ENCODE results near the gene PRKAG2.

Gene PRKAG2

DNA sequence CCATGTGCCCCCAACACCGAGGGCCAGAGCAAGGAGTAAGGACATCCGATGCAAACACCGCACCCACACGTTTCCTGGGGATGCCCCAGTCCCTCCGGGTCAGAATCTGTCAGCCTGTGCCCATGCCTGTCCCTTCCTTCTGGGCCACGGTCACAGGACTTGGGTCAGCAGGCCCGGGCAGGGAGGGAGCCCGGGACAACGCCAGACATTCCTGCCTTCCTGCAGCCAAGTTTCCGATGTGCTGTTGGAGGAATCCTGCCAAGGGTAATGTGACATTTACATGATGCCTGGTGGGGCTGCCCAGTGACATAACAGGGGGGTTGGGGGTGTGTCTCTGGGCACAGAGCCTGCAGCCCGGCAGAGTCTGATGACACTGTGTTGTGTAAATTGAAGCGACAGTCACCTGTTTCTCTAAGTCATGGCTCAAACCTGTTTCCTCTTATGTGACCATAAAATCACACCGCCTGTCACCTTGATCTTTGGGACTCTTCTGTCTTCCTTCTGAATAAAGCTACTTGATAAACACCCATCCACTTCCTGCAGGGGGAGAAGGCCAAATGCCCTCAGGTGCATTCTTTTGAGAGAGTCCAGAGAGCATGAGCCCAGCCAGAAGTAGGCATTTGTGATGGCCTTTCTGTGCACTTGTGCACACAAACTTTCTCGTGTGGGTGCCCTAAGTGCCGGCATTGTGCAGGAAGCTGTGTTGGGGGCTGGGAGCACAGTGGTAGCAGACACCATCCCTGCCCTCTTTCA lies 181.9 kb downstream of the PRKAG2 start:
- DNase-seq (ENCODE audit: low spot score) = no peak

DNA sequence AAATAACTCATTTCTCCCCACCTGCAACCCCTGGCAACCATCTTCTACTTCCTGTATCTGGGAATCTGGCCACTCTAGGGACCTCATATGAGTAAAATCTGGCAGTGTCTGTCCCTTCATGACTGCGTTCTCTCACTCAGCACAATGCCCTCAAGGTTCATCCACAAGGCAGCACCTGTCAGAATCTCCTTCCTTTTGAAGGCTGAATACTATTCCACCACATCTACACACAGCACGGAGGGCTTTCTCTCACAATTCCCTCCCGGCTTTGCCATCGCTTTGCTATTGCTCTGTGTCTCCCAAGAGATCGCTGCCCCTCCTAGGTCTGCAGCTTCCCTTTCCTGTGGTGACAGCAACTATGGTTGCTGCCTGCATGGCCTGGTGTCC lies 182.5 kb downstream of the PRKAG2 start:
- no peak for DNase-seq (ENCODE audit: low spot score)

DNA sequence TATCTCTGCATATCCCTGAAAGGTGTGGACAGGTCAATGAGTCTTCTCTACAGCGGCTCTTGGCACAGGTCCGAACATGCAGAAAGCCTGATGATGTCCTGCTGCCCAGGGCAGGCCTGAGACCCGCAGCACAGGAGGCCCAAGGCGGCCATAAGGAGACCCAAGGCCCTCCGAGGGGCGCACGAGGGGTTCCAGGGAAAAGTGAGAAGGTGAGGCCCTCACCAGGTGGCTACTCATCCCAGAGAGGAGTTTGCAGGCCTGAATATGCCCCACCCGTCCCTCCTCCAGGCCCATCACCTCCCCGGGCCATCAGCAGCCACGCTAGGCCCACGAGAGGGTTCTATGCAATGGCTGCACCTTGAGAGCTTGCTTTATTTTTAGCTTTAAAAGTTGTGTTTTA lies 183.8 kb downstream of the PRKAG2 start:
- DNase-seq (ENCODE audit: low spot score) = no peak

DNA sequence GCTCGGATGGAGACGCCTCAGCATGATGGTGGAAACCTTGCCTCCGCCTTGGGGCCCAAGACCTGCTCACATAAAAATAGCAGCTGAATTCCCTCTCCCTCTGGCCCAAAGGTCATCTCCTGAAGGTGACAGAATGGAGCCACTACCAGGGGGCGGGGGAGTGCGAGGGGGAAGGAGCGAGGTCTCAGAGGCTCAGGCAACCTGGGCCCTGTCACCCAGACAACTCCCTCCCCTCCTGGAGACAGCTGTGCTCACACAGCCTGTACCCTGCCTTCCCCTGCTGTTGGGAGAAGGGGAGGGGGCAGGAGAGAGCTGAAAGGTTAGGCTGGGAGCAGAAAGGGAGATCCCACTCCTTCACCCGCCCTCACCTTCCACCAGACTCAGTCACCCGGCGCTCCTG lies 184.2 kb downstream of the PRKAG2 start:
- no peak for DNase-seq (ENCODE audit: low spot score)

DNA sequence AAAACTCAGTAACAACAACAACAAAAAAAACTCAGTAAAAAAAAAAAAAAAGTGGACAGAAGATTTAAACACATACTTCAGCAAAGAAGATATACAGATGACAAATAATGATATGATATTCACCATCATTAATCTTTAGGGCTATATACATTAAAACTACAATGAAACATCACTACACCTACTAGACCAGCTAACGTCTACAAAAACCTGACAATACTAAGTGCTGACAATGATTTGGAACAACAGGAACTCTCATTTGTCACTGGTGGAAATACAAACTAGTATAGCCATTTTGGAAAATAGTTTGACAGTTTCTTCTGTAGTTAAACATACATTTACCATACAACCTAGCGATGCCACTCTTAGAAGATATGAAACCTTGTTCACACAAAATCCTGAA lies 185.5 kb downstream of the PRKAG2 start:
- no peak for DNase-seq (ENCODE audit: low spot score)

DNA sequence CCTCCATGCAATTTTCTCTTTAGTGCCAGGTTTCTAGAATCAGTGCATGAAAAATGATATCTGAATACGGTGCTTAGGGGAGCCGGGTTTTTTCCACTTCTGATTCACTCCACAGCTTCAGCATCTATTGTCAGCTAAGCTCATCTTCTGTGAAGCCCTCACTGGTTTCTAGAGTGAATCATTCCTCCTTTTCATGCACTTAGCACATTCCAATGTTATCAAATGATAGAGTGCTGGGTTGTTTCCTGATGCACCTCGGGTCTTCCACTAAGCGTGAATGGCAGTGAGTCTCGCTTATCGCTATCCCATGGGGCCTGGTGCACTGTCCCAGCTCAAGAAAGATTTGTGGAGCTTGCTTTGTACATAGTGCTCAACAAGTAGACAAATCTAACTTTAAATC lies 186.3 kb downstream of the PRKAG2 start:
- no peak for DNase-seq (ENCODE audit: low spot score)

DNA sequence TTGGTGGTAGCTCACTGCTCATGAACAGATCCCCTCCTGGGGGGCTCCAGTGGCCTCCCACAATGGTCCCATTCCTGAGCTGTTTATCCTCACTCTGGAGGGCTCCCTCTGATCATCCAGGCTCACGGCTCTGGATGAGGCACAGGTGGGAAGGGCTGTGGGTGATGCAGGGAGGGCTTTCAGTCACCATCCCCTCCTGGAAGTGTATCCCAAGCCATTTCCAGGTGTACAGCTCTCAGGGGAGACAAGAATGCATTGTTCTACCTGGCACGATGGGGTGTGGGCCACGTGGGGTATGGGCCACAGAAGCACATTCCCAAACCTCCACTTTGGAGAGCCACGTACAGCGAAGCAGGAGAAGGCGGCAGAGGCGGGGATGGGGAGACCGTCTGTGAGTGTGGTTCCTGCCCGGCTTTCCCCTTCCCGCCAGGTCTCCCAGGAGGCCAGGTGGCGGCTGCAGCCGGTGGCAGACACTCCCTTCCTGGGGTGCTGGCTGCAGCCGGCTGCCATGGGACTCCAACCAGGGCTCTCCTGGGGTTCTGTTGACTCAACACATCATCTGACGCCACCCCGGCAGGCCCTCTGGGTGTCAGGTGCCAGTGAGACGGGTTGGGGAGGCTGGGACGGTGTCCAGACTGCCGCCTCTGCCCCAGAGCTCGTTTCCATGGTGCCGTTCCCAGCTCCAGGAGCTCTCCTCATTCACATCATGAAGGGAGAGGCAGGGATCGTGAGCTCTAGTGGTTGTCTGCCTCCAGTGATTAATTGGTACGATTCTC lies 187.5 kb downstream of the PRKAG2 start:
- no peak for DNase-seq (ENCODE audit: low spot score)

DNA sequence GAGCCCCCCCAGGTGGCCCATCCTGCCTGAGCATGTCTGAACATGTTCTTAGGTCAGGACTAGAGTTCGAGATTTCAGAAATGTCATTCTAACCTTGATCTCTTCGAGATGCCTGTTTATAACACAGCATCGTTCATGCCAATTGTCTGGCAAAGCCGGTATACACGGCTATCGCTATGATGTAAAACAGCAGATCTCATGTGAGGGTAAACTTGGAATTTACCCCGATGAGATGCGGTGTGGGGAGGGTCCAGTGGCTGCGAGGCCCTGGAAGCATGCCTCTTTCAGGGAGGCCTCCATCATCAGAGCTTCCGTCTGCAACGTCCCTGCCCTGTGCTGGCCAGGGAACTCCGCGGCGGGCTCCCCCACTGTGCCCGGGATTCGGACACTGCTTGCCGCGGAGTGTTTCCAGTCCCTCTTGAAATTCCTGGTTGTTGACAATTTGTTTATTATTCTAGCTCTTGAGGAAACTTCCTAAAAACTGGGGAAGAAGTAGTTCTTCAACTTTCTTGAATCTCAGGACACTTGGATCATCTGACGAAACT lies 188.6 kb downstream of the PRKAG2 start:
- DNase-seq (ENCODE audit: low spot score) = no peak

DNA sequence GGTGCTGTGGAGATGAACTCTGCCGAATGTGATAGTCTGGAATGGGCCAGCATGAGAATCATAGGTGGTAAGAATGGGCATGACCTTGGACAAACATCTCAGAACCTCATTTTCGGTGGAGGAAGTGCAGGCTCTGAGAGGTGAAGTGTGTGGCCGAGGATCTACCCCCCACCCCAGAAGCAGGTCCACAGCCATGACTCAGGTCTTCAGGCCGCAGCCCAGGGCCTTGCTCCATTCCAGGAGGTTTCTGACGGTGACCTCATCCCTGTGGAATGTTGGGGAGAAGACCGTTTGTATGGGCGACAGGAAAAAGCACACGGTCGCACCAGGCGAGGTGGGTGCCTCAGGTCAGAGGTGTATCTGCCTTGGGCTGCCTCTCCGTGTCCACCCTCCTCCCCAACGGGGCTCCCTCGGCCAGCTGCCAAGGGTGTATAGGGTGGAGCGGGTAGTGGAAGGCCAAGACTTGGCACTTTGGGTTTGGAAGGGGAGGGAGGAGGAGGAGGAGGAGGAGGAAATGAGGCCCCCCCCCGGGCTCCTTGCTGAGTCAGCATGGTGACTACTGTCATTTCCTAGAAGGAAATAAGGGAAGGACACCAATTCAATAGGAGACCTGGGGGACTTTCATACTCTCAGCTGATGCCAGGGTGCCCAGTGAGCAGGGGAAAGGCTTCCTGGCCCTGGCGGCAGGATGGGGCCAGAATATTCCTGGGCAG lies 189.2 kb downstream of the PRKAG2 start:
- peak; percentile 88 for DNase-seq (ENCODE audit: low spot score)

DNA sequence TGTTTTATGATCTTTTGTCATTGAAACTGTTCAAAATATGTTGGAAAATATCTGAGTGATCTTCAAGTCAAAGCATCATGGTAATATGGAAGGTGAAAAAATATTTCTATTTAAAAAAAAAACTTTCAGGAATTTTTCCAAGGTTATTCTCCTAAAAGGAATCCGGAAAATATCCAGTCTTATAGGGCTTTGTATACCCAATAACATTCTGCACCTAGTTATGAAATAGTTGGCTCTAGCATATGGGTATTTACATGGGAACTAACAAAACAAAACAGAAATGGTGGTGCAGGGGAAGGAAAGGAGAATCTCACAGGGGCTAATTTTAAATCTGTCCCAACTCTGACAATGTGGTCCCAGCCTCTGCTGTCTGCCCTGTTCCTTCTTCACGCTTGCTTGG lies 190.1 kb downstream of the PRKAG2 start:
- no peak for DNase-seq (ENCODE audit: low spot score)

DNA sequence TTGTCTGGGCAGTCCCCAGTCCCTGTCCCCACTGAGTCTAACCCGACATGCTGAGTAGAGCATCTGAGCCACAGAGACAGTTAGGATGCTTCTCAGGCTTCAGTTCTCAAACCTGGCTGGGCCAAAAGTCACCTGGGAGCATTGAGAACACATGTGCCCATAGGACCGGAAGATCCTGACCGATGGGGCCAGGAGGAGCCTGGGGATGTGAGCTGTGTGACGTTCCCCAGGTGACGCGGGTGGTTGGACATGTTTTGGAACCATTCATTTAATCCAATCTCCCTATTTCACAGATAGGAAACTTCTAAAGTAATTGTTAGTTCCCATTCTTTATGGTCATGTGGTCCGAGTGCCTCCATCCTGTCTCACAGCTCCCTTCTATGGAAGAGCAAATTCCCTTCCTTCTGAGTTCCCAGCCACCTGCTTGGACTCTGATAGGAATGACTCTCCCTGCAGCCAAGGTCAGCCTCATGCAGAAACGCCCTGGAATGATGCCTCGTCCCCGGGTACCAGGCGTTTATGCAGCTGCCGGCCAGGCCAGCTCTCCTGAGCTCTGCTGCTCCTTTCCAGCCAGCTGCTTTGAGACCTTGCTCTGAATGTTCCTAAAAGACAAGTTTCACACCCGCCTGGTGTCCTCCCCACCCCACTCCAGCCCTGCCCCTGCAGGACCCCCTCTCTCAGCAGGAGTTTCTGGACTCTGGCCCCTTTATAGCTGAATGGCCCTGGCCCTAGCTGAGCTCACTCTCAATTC lies 190.7 kb downstream of the PRKAG2 start:
- DNase-seq (ENCODE audit: low spot score) = no peak

DNA sequence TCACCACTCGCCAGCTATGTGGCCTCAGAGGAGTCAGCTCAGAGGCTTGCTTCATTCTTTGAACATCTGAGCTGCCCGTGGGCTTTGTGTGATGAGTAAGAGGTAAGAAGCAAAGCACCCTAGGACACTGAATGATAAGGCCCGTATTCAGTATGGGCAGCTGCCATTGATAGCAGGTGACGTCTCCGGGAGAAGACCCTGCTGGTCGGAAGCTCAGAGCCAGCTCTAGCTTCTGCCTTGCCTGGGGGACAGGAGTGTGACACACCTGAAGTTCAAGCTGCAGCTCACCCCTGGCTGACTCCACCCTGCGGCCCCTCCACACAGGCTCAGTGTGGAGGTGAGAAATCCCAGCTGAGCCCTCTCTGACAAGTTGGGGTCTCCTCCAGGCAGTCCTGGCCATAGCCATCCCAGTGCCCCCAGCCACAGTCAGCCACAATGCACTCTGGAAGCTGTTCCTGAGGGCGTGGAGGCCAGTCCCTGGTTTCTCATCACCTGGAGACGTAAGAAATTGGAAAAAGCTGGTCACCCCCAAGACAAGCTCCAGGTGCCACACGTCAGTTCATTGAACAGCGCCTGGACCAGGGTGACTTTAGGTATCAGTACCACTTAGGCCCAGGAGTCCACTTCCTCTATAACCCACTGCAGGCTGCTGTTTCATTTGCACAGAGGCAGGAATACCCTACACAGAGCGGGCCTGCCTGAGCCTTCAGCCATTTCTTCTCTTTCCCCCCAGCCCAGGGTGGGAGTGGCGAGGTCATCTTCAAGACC lies 192.3 kb downstream of the PRKAG2 start:
- DNase-seq (ENCODE audit: low spot score) = no peak

DNA sequence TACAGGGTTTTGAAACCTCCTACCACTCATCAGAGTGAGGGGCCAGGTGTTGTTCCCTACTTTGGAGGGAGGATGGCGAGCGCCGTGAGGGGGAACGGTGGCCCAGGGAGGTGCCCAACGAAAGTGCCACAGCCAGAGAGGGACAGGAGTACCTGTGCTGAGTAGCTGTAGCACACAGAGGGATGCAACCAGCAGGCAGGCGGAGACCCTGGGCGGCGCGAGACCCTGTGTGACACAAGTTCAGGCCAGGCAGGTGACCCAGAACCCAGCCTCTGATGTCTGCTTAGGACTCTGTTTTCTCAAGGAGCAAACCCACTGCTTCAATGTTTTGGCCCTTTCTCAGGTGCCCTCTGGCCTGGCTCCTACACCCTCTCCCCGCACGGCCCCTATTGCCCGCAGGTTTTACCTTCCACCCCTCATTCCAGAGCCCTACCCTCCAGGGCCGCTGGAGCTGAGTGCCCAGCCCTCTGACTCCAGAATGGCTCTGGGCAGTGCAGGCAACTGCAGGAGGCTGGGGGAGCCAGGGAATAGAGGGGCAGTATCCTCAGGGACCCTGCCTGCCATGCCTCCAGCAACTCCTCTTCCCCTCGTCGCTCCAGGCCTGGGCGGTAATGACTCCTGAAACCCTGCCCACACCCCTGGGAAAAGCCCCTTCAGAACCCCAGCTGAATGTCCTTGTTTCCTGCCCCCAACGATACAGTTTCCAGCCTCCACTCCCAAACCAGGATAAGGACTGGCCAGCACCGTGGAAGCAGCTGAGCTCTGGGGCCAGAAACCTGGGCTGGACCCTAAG lies 193.1 kb downstream of the PRKAG2 start:
- DNase-seq (ENCODE audit: low spot score) = no peak

DNA sequence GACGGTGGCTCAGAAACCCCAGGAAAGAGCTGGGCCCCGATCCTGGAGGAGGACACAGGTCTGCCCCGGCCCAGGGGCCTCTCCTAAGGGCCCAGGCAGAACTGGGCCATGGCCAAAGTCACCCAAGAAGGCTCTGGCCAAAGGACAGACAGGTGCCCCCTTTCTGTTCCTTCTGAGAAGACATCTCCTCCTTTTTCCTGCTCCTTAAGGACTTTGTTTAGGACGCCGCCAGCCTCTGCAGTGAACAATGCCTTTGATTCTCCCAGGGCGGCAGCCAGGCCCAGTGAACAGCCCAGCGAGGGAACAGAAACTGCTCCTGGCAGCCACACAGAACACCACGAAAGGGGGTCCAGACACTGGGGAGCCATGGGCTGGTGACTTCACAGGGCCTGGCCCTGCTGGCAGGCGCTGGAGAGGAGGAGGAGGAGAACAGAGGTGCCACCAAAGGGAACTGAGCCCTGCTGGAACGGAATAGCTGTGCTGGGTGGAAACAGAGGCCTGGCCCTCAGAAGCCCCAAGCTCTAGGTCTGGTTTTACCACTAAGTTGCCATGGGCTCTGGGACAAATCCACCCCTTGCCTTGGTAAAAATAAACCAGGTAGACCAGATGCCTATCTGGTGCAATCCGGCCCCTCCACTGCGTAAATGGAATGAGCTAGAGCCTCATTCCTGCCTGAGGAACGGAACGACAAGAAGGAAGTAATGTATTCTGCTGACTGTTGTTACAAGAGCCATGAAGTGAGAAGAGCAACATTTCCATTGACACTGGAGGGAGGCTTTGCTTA lies 193.9 kb downstream of the PRKAG2 start:
- no peak for DNase-seq (ENCODE audit: low spot score)

DNA sequence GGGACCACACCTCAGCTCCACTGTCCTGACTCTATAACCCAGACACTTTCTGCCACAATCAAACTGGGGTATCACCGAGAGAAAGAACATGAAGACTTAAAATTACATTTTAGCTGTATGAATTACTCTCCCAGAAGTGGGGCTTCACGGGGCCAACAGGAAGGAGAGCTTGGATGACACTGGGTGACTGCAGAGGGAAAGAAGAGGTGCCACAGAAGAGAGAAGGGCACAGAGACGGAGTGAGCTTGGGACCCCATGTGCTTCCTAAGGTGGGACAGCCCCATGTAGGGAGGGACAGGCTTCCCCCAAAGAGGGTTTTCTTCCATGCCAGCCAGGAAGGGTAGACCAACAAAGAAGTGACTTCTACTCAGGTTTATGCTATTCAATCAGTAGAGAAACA lies 195.2 kb downstream of the PRKAG2 start:
- no peak for DNase-seq (ENCODE audit: low spot score)

DNA sequence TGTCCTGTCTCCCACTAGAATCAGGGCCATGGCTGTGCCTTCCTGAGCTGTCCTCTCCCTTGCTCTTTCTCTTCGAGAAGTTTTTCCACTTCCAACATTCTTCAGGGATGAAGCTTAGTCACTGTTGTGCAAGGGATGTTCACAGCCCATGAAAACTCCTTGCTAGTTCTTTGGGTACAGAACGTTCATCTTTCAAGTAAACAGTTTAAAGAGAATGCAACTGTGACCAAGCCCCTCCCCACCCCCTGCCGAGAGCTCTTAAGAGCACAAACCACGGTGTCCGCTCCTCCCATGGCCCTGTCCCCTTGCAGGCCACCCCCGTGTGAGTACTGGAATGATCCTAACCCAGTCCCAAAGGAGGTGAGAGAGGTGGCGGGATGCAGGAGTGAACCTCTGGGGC lies 196.1 kb downstream of the PRKAG2 start:
- no peak for DNase-seq (ENCODE audit: low spot score)

DNA sequence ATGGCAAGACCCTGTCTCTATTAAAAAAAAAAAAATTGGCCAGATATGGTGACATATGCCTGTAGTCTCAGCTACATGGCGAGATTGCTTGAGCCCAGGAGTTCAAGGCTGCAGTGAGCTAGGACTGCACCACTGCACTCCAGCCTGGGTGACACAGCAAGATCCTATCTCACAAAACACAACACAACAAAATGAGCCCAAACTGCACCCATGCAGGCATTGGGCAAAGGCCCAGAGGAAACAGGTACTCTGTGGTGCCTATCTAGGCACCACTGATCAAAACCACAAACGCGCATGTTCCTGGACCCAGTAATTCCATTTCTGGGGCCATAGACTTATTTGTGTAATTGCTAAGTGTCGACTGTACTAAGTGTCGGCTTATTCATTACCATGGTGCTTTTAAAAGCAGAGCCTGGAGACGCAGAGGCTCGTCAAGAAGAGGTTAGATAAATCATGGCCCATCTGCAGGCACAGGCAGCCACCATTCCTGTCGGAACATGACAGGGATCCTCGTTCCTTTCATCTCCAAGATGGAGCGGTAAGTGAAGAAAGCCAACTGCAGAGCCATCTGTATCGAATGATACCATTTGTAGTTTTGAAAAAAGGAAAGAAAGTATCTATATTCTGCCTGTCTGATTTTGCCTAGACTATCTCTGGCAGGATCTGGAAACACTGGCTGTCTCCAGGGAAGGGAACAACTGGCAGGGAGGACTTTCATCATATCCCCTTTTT lies 196.9 kb downstream of the PRKAG2 start:
- DNase-seq (ENCODE audit: low spot score) = no peak

DNA sequence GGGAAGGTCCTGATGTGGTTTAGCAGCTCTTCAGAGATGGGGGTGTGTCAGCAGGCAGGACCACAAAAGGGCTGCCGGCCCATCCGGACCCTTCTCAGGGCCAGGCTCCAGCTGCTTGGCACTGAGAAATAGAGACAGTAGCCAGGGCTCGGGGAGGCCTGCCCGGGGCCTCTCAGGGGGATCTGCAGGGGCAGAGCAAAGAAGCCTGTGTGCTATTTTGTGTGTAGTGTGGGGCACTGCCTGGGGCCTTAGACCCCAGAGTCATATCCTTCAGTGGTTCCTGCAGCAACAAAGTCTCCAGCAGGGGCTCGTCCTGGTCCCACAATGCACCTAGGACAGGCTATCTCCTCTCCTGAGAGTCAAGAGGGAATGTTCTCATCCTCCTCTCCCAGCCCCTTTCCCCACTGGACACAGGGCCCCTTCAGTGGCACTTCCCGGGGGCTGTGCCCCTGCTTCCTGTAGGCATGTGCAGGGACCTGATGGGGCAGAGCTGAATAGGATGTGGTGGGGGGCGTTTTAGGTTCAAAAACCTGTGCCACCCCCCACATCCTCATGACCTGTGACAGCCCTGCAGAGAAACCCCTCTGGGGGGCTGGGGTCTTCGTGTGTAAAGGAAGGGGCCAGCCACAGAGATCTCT lies 197.7 kb downstream of the PRKAG2 start:
- no peak for DNase-seq (ENCODE audit: low spot score)

DNA sequence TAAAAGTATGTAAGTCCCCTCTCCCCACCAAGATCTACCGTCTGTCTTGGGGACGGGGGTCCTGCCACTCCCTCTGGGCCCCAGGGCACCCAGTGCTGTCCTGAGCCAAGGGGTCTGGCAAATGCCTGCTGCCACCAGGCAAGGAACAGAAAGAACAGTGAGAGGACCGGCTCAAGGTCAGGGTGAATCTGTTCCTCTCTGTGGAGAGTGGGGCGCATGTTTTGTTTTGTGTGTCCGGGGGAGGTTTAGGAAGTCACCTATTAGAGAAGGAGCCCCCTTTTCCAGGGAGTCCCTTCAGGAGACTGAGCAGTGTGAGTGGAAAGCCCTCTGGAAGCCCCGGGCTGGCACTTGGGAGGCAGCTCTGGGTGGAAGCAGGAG lies 198.7 kb downstream of the PRKAG2 start:
- no peak for DNase-seq (ENCODE audit: low spot score)
